IMR-90 (cell line): ENCODE results near the gene SLC4A1AP. TPM values are rescaled to one million over a fixed set of nuclear protein-coding genes. Genes with fewer than 3 reads are reported as not detected.

Experiments
- ATAC-seq: fragments of 200-7000 bp; cut with Tn5 transposase; 2 replicates; pipeline ENCODE4 v1.9.1; 2020; ENCODE audit warnings: low read depth, mild to moderate bottlenecking, moderate library complexity
- BruUV-seq: library from RNA; stranded (reverse); fragments of 400-500 nt; replicated peaks from 2 replicates; lab custom pipeline; 2021; lab: Mats Ljungman, UMichigan
- CTCF ChIA-PET: fragments of 300-600 bp; formaldehyde crosslinking; extraction: SDS; loops from one replicate; lab custom pipeline; 2021; ENCODE audit warnings: antibody characterized with exemption; lab: Yijun Ruan, JAX
- POLR2A ChIA-PET: fragments of 300-600 bp; sonication (Branson Sonifier 250); formaldehyde crosslinking; loops from one replicate; lab custom pipeline; 2022; ENCODE audit warnings: antibody characterized with exemption; ENCODE audit not compliant: unreplicated experiment; lab: Charles Lee
- DNase-seq: peaks from one replicate; pipeline ENCODE4 v3.0.0; 2013
- H2AFZ ChIP-seq: replicated peaks from 2 replicates; pipeline ENCODE3; 2013; ENCODE audit warnings: low read length, mild to moderate bottlenecking; ENCODE audit not compliant: poor library complexity
- H2AK5ac ChIP-seq: 2 replicates; pipeline ENCODE4 v1.6.1; 2013; ENCODE audit warnings: low read depth, low read length, inconsistent platforms
- H2AK9ac ChIP-seq: replicated peaks from 2 replicates; pipeline ENCODE3; 2013; ENCODE audit warnings: mild to moderate bottlenecking, low read depth, low read length, moderate library complexity; ENCODE audit not compliant: poor library complexity
- H2BK120ac ChIP-seq: 2 replicates; pipeline ENCODE4 v1.6.1; 2013; ENCODE audit warnings: low read depth, low read length, inconsistent platforms
- H2BK15ac ChIP-seq: 3 replicates; pipeline ENCODE4 v1.6.1; 2013; ENCODE audit warnings: low read depth, low read length, inconsistent platforms
- H2BK20ac ChIP-seq: 2 replicates; pipeline ENCODE4 v1.6.1; 2013; ENCODE audit warnings: low read depth, mild to moderate bottlenecking, inconsistent platforms, low read length, moderate library complexity
- H2BK5ac ChIP-seq: 2 replicates; pipeline ENCODE4 v1.6.1; 2013; ENCODE audit warnings: mild to moderate bottlenecking, low read depth, low read length, inconsistent platforms; ENCODE audit not compliant: poor library complexity, severe bottlenecking
- H3K14ac ChIP-seq: replicated peaks from 2 replicates; pipeline ENCODE4 v1.6.1; 2013; ENCODE audit warnings: low read depth, low read length, inconsistent platforms
- H3K18ac ChIP-seq: 2 replicates; pipeline ENCODE4 v1.6.1; 2013; ENCODE audit warnings: low read depth, low read length, control low read depth
- H3K23ac ChIP-seq: 2 replicates; pipeline ENCODE4 v1.6.1; 2013; ENCODE audit warnings: low read depth, low read length, inconsistent platforms
- H3K27ac ChIP-seq: 2 replicates; pipeline ENCODE4 v1.5.1; 2013; ENCODE audit warnings: mild to moderate bottlenecking, control low read depth, low read length; ENCODE audit not compliant: insufficient read depth
- H3K27me3 ChIP-seq: 2 replicates; pipeline ENCODE4 v1.6.1; 2013; ENCODE audit warnings: low read length; ENCODE audit not compliant: control insufficient read depth, insufficient read depth
- H3K36me3 ChIP-seq: 2 replicates; pipeline ENCODE4 v1.6.1; 2013; ENCODE audit warnings: low read length, mixed read lengths; ENCODE audit not compliant: control insufficient read depth, insufficient read depth
- H3K4ac ChIP-seq: 2 replicates; pipeline ENCODE4 v1.6.1; 2013; ENCODE audit warnings: low read depth, low read length, inconsistent platforms
- H3K4me1 ChIP-seq: 2 replicates; pipeline ENCODE4 v1.6.1; 2013; ENCODE audit warnings: low read length, mixed read lengths; ENCODE audit not compliant: control insufficient read depth, insufficient read depth
- H3K4me2 ChIP-seq: 2 replicates; pipeline ENCODE4 v1.6.1; 2013; ENCODE audit warnings: low read depth, mild to moderate bottlenecking, control low read depth, low read length, moderate library complexity
- H3K4me3 ChIP-seq: 2 replicates; pipeline ENCODE4 v1.5.1; 2013; ENCODE audit warnings: low read depth, mild to moderate bottlenecking, control low read depth, low read length, moderate library complexity; ENCODE audit not compliant: insufficient read depth
- H3K56ac ChIP-seq: 2 replicates; pipeline ENCODE4 v1.6.1; 2013; ENCODE audit warnings: low read length, inconsistent platforms; ENCODE audit not compliant: insufficient read depth; ENCODE audit errors: extremely low read depth
- H3K79me1 ChIP-seq, 2 experiments: 2 replicates each; pipeline ENCODE4 v1.6.1; 2013; ENCODE audit warnings: low read length in 2 of 2, inconsistent platforms in 1 of 2, low read depth in 1 of 2
- H3K9ac ChIP-seq: 2 replicates; pipeline ENCODE4 v1.6.1; 2013; ENCODE audit warnings: low read depth, low read length, control low read depth
- H3K9me1 ChIP-seq: 2 replicates; pipeline ENCODE4 v1.6.1; 2013; ENCODE audit warnings: low read length, inconsistent platforms; ENCODE audit not compliant: insufficient read depth
- H3K9me3 ChIP-seq: 2 replicates; pipeline ENCODE4 v1.6.1; 2013; ENCODE audit warnings: low read length; ENCODE audit not compliant: control insufficient read depth, insufficient read depth
- H4K20me1 ChIP-seq: 2 replicates; pipeline ENCODE4 v1.6.1; 2013; ENCODE audit warnings: low read length, inconsistent platforms; ENCODE audit not compliant: insufficient read depth
- H4K5ac ChIP-seq: 2 replicates; pipeline ENCODE4 v1.6.1; 2013; ENCODE audit warnings: mild to moderate bottlenecking, low read depth, low read length, control low read depth
- H4K8ac ChIP-seq, 2 experiments: 2 replicates each; pipeline ENCODE4 v1.6.1; 2013; ENCODE audit warnings: low read depth in 2 of 2, low read length in 2 of 2, control low read depth in 1 of 2, inconsistent platforms in 1 of 2
- H4K91ac ChIP-seq: 2 replicates; pipeline ENCODE4 v1.6.1; 2013; ENCODE audit warnings: low read depth, low read length, inconsistent platforms; ENCODE audit not compliant: insufficient read depth
- CEBPB ChIP-seq: IDR thresholded peaks from 2 replicates; pipeline ENCODE4 v1.6.1; 2012; ENCODE audit warnings: low read depth, low read length, improper control_type of control experiment
- CHD1 ChIP-seq: IDR thresholded peaks from 2 replicates; pipeline ENCODE4 v1.6.1; 2012; ENCODE audit warnings: low read depth, low read length, improper control_type of control experiment
- ELK1 ChIP-seq: fragments of 150-350 bp; IDR thresholded peaks from 2 replicates; pipeline ENCODE4 v1.6.1; 2016; ENCODE audit warnings: low read depth, mild to moderate bottlenecking, low read length, moderate library complexity, borderline replicate concordance
- FOS ChIP-seq: fragments of 150-350 bp; IDR thresholded peaks from 2 replicates; pipeline ENCODE4 v1.6.1; 2016; ENCODE audit warnings: low read depth, low read length
- MAFK ChIP-seq: IDR thresholded peaks from 2 replicates; pipeline ENCODE4 v1.6.1; 2012; ENCODE audit warnings: low read depth, low read length, improper control_type of control experiment
- MAZ ChIP-seq: IDR thresholded peaks from 2 replicates; pipeline ENCODE4 v1.6.1; 2012; ENCODE audit warnings: low read depth, mild to moderate bottlenecking, low read length, improper control_type of control experiment, moderate library complexity, borderline replicate concordance
- NFE2L2 ChIP-seq: fragments of 150-350 bp; IDR thresholded peaks from 2 replicates; pipeline ENCODE4 v1.6.1; 2016; ENCODE audit warnings: low read depth, mild to moderate bottlenecking, low read length
- RAD21 ChIP-seq: IDR thresholded peaks from 2 replicates; pipeline ENCODE4 v1.6.1; 2012; ENCODE audit warnings: low read length, improper control_type of control experiment
- RFX5 ChIP-seq: IDR thresholded peaks from 2 replicates; pipeline ENCODE4 v1.8.0; 2012; ENCODE audit warnings: low read depth, mild to moderate bottlenecking, low read length, moderate library complexity
- SMC3 ChIP-seq: fragments of 150-350 bp; IDR thresholded peaks from 2 replicates; pipeline ENCODE4 v1.6.1; 2016; ENCODE audit warnings: low read depth, mild to moderate bottlenecking, antibody characterized with exemption, low read length, moderate library complexity
- USF2 ChIP-seq: fragments of 150-350 bp; IDR thresholded peaks from 2 replicates; pipeline ENCODE4 v1.6.1; 2017; ENCODE audit warnings: mild to moderate bottlenecking, antibody characterized with exemption, low read length, low read depth
- WGBS, 2 experiments: methylation state at CpG; one replicate each; pipeline versions ENCODE4 v1.1.5 to v1.1.7; 2013; ENCODE audit warnings: missing lambda C conversion rate in 2 of 2; ENCODE audit not compliant: insufficient read length in 1 of 2; ENCODE audit errors: extremely low coverage in 2 of 2; 5-methylcytosine and 5-hydroxymethylcytosine counted together
- dilution Hi-C: fragments of 300-500 bp; cut with HindIII; formaldehyde crosslinking; loops from one replicate; pipeline ENCODE4 v1.14.3; 2018; ENCODE audit warnings: low sequenced_read_pairs; ENCODE audit not compliant: unreplicated experiment
- in situ Hi-C: fragments of 300-500 bp; cut with MboI; formaldehyde crosslinking; loops from 3 replicates; pipeline ENCODE4 v1.14.3; 2019; ENCODE audit warnings: low sequenced_read_pairs, inconsistent platforms, mixed read lengths
- intact Hi-C: fragments of 100-400 bp; cut with micrococcal nuclease; formaldehyde crosslinking; loops from 2 replicates; pipeline ENCODE4 v1.10.0; 2022
- polyA plus RNA-seq, 3 experiments: library from polyadenylated mRNA; depleted of rRNA; stranded (reverse); fragments of >200 nt; gene quantifications; 2 replicates each; pipeline ENCODE4 v1.2.3, GENCODE V29; 2012; ENCODE audit warnings: low replicate concordance in 1 of 3
- total RNA-seq: library from RNA; depleted of rRNA; stranded (reverse); fragments of >200 nt; gene quantifications from 2 replicates; pipeline ENCODE4 v1.2.3, GENCODE V29; 2012
- TF ChIP-seq, protein P1 (sequence below): conservative IDR thresholded peaks from 2 replicates; pipeline ENCODE4 v1.5.1; 2012; ENCODE audit warnings: mild to moderate bottlenecking, low read depth, low read length, improper control_type of control experiment

The SLC4A1AP gene
- total and polyA plus RNA-seq, 2 of the 4 experiments (the other 2 are of a cell fraction) = 11.7 to 13.6 TPM

GRCh38 chr2:27729198-27729597, 65.5 kb downstream of the SLC4A1AP start:
- no peak overlapping the region for H3K56ac ChIP-seq
- H4K8ac ChIP-seq = no peak overlapping the region
- H3K36me3 ChIP-seq = no peaks in the 10 kb centered on the region
- H3K79me1 ChIP-seq = no peaks in the 10 kb centered on the region
- H3K9me1 ChIP-seq = no peaks in the 10 kb centered on the region
- intact Hi-C loops = no loop called here
- H3K18ac ChIP-seq = no peak overlapping the region
- ChIA-PET CTCF (no interaction called here), POLR2A (no interaction called here)
- ATAC-seq (no peak), DNase-seq (no peak)
- H3K4me2 ChIP-seq = no peak overlapping the region
- H2AFZ ChIP-seq = peak overlapping the region; percentile 72
- H3K23ac ChIP-seq = no peak overlapping the region
- no peak overlapping the region for H3K27ac ChIP-seq
- no peak overlapping the region for H4K5ac ChIP-seq
- no peak overlapping the region for H2BK20ac ChIP-seq
- TF ChIP-seq FOS = no peak
- no peak for TF ChIP-seq MAFK
- TF ChIP-seq CEBPB = no peak
- TF ChIP-seq RFX5 = no peak
- no peak for TF ChIP-seq ELK1
- TF ChIP-seq SMC3 = no peak
- TF ChIP-seq USF2 = no peak
- TF ChIP-seq, protein P1, sequence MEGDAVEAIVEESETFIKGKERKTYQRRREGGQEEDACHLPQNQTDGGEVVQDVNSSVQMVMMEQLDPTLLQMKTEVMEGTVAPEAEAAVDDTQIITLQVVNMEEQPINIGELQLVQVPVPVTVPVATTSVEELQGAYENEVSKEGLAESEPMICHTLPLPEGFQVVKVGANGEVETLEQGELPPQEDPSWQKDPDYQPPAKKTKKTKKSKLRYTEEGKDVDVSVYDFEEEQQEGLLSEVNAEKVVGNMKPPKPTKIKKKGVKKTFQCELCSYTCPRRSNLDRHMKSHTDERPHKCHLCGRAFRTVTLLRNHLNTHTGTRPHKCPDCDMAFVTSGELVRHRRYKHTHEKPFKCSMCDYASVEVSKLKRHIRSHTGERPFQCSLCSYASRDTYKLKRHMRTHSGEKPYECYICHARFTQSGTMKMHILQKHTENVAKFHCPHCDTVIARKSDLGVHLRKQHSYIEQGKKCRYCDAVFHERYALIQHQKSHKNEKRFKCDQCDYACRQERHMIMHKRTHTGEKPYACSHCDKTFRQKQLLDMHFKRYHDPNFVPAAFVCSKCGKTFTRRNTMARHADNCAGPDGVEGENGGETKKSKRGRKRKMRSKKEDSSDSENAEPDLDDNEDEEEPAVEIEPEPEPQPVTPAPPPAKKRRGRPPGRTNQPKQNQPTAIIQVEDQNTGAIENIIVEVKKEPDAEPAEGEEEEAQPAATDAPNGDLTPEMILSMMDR = no peak
- TF ChIP-seq RAD21 = no peak
- no peak for TF ChIP-seq NFE2L2
- TF ChIP-seq MAZ = no peak
- TF ChIP-seq CHD1 = no peak
- dilution Hi-C loops = no loop called here
- H2AK5ac ChIP-seq = no peak overlapping the region
- H2BK5ac ChIP-seq = no peak overlapping the region
- in situ Hi-C loops = no loop called here
- H3K14ac ChIP-seq = no peak overlapping the region
- no peak overlapping the region for H3K4me3 ChIP-seq
- no TSS peak for BruUV-seq
- no CpG with 5 or more reads among the region's 4 CpGs for WGBS, 2 experiments
- H4K20me1 ChIP-seq = no peaks in the 10 kb centered on the region
- H3K9me3 ChIP-seq = no peaks in the 10 kb centered on the region
- no peak overlapping the region for H2BK120ac ChIP-seq
- peak overlapping the region; percentile 40; the same call in 1 of the 3 replicates for H2BK15ac ChIP-seq
- no peak overlapping the region for H3K9ac ChIP-seq
- no peak overlapping the region for H4K91ac ChIP-seq
- no peak overlapping the region for H2AK9ac ChIP-seq
- no peak overlapping the region for H3K4ac ChIP-seq
- peaks cover under 1% of the 10 kb centered on the region; the same call in 1 of the 2 replicates for H3K4me1 ChIP-seq
- H3K27me3 ChIP-seq = no peaks in the 10 kb centered on the region
